Fibroblast of lung (primary cell): Measurements from ENCODE around the gene MFSD11. TPM values are rescaled to one million over a fixed set of nuclear protein-coding genes. Genes with fewer than 3 reads are reported as not detected.
"Not testable (repeated sequence)": the region's sequence is repeated elsewhere in the genome, so short reads cannot be mapped to it uniquely, and the experiment has no call there.

Experiments
- DNase-seq, 2 donors: peaks; one replicate each; pipeline versions ENCODE4 v3.0.0 to v3.0.0-alpha.2; 2010; ENCODE audit warnings: low read depth in 2 of 2
- H2AFZ ChIP-seq: 2 replicates; pipeline ENCODE4 v1.5.1; 2012; ENCODE audit warnings: low read length, control low read depth, inconsistent platforms
- H3K27ac ChIP-seq: 2 replicates; pipeline ENCODE4 v1.5.1; 2011; ENCODE audit warnings: low read length, control low read depth; ENCODE audit not compliant: insufficient read depth
- H3K27me3 ChIP-seq: 2 replicates; pipeline ENCODE4 v1.5.1; 2011; ENCODE audit warnings: mild to moderate bottlenecking, low read length; ENCODE audit not compliant: control insufficient read depth, insufficient read depth
- H3K36me3 ChIP-seq: 2 replicates; pipeline ENCODE4 v1.5.1; 2011; ENCODE audit warnings: low read length; ENCODE audit not compliant: control insufficient read depth, insufficient read depth
- H3K4me1 ChIP-seq: 2 replicates; pipeline ENCODE4 v1.5.1; 2011; ENCODE audit warnings: low read length; ENCODE audit not compliant: control insufficient read depth, insufficient read depth; ENCODE audit errors: extremely low read depth
- H3K4me2 ChIP-seq: 2 replicates; pipeline ENCODE4 v1.5.1; 2011; ENCODE audit warnings: low read length, control low read depth; ENCODE audit not compliant: insufficient read depth; ENCODE audit errors: extremely low read depth
- H3K4me3 ChIP-seq, 4 experiments: fragments of 200-600 bp in 1 of 4; sonication (generic) in 1 of 4; replicated peaks in 1 of 4; 2 replicates each; pipeline ENCODE4 v1.5.1; 2011 to 2016; ENCODE audit warnings: low read length in 4 of 4, low read depth in 3 of 4, mild to moderate bottlenecking in 3 of 4, control low read depth in 2 of 4, inconsistent platforms in 1 of 4, mixed read lengths in 1 of 4; ENCODE audit not compliant: insufficient read depth in 1 of 4; ENCODE audit errors: control extremely low read depth in 1 of 4
- H3K79me2 ChIP-seq: 2 replicates; pipeline ENCODE4 v1.5.1; 2012; ENCODE audit warnings: mild to moderate bottlenecking, low read length, inconsistent platforms; ENCODE audit not compliant: control insufficient read depth, insufficient read depth
- H3K9ac ChIP-seq: 2 replicates; pipeline ENCODE4 v1.5.1; 2011; ENCODE audit warnings: mild to moderate bottlenecking, low read length, control low read depth; ENCODE audit not compliant: insufficient read depth
- H3K9me3 ChIP-seq: 2 replicates; pipeline ENCODE4 v1.5.1; 2012; ENCODE audit warnings: low read depth, low read length; ENCODE audit not compliant: control insufficient read depth, insufficient read depth
- H4K20me1 ChIP-seq: 2 replicates; pipeline ENCODE4 v1.5.1; 2011; ENCODE audit warnings: low read length; ENCODE audit not compliant: control insufficient read depth, insufficient read depth; ENCODE audit errors: extremely low read depth
- EZH2 ChIP-seq: IDR thresholded peaks from 2 replicates; pipeline ENCODE4 v1.5.1; 2012; ENCODE audit warnings: low read length, control low read depth, mild to moderate bottlenecking; ENCODE audit errors: missing control alignments
- polyA plus RNA-seq, 2 donors: library from polyadenylated mRNA; depleted of rRNA in 1 of 2; stranded (reverse) in 1 of 2; unstranded in 1 of 2; fragments of >200 nt; gene quantifications; 2 replicates each; pipeline ENCODE4 v1.2.1, GENCODE V29; 2011 to 2012; ENCODE audit warnings: missing spikeins in 1 of 2
- total RNA-seq: library from RNA; depleted of rRNA; stranded (reverse); fragments of >200 nt; gene quantifications from 2 replicates; pipeline ENCODE4 v1.2.1, GENCODE V29; 2014
- TF ChIP-seq, protein P1 (sequence below), 2 donors: IDR thresholded peaks in 1 of 2; conservative IDR thresholded peaks in 1 of 2; 1 replicate in 1 of 2; 2 replicates in 1 of 2; pipeline ENCODE4 v1.5.1; 2011 to 2012; ENCODE audit warnings: low read length in 2 of 2, control low read depth in 1 of 2, inconsistent platforms in 1 of 2, low read depth in 1 of 2, mild to moderate bottlenecking in 1 of 2

MFSD11 gene
- total and polyA plus RNA-seq, 2 donors (not counting 1 experiment from before 2014, with no cell fraction given), result 22.4 to 31.4 TPM

DNA sequence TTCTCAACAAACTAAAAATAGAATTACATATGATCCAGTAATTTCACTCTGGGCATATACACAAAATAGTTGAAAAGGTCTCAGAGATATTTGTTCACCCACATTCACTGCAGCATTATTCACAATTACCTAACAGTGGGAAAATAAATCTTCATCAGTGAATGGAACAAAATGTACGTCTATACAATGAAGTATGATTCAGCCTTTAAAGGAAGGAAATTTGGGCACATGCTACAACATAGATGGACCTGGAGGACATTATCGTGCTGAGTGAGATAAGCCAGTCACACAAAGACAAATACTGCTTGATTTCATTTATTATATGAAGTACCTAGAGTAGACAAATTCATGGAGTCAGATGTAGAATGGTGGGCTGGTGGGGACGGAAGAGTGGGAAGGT, 47.0 kb downstream of the MFSD11 start:
- DNase-seq, result no peak
- H3K27me3 ChIP-seq, result no peaks in the 10 kb centered on the region
- TF ChIP-seq EZH2, result no peak
- TF ChIP-seq, protein P1, sequence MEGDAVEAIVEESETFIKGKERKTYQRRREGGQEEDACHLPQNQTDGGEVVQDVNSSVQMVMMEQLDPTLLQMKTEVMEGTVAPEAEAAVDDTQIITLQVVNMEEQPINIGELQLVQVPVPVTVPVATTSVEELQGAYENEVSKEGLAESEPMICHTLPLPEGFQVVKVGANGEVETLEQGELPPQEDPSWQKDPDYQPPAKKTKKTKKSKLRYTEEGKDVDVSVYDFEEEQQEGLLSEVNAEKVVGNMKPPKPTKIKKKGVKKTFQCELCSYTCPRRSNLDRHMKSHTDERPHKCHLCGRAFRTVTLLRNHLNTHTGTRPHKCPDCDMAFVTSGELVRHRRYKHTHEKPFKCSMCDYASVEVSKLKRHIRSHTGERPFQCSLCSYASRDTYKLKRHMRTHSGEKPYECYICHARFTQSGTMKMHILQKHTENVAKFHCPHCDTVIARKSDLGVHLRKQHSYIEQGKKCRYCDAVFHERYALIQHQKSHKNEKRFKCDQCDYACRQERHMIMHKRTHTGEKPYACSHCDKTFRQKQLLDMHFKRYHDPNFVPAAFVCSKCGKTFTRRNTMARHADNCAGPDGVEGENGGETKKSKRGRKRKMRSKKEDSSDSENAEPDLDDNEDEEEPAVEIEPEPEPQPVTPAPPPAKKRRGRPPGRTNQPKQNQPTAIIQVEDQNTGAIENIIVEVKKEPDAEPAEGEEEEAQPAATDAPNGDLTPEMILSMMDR (conservative IDR thresholded peaks at IDR 0.05 in 1 of 2, IDR thresholded peaks at IDR 0.05 in 1 of 2; ENCODE audit: low read depth in 1 of 2, low read length in 2 of 2), result no peak
- no peaks in the 10 kb centered on the region for H4K20me1 ChIP-seq
- no peak overlapping the region for H3K9ac ChIP-seq
- no peaks in the 10 kb centered on the region for H3K79me2 ChIP-seq
- no peaks in the 10 kb centered on the region for H3K36me3 ChIP-seq
- no peak overlapping the region for H3K27ac ChIP-seq
- no peaks in the 10 kb centered on the region for H3K9me3 ChIP-seq
- H3K4me2 ChIP-seq, result no peak overlapping the region
- no peak overlapping the region for H3K4me3 ChIP-seq
- no peak overlapping the region for H2AFZ ChIP-seq
- peaks cover 4% of the 10 kb centered on the region for H3K4me1 ChIP-seq

DNA sequence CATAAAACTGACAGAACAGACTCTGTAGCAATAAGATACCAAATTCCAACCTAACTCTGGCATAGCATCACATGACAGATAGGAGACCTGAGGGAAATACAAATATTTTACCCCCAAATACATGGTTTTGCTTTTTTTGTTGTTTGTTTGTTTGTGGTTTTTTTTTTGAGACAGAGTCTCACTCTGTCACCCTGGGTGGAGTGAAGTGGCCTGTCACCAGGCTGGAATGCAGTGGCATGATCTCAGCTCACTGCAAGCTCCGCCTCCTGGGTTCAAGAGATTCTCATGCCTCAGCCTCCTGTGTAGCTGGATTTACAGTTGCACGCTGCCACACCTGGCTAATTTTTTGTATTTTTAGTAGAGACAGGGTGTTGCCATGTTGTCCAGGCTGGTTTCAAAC, 49.9 kb downstream of the MFSD11 start:
- not testable (repeated sequence) for H3K4me2 ChIP-seq, H3K4me3 ChIP-seq, H3K27ac ChIP-seq, H3K36me3 ChIP-seq, H3K27me3 ChIP-seq, H4K20me1 ChIP-seq, H2AFZ ChIP-seq, H3K9ac ChIP-seq, H3K4me1 ChIP-seq, H3K9me3 ChIP-seq, H3K79me2 ChIP-seq, DNase-seq

DNA sequence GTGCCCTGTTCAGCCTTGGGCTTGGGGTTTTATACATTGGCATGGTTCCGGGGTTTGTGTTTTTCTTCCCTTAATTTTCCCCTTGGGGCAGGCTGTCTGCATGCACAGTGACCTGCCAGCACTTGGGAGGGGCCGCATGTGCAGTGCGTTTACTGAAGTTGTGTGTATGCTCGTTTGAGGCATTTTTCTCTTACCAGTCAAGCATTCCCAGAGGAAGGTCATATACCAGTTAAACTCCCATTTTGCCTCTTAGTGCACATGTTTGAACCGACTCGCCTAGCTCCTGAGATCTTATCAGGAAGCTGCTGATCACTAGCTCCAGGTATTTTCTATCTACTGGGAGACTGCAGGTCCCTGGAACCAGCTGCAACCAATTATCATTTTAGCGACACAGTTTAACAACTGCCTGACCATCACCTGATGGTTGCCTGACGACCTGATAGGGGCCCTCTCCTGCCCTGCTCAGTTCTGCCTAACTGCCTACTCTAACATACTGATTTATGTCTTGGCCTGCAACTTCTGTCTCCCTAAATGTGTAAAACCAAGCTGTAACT, 51.4 kb downstream of the MFSD11 start:
- no peaks in the 10 kb centered on the region for H3K79me2 ChIP-seq
- no peak for DNase-seq
- H3K4me3 ChIP-seq, result no peak overlapping the region
- no peaks in the 10 kb centered on the region for H3K27me3 ChIP-seq
- no peaks in the 10 kb centered on the region for H4K20me1 ChIP-seq
- no peaks in the 10 kb centered on the region for H3K9me3 ChIP-seq
- H2AFZ ChIP-seq, result no peak overlapping the region
- no peak overlapping the region for H3K9ac ChIP-seq
- peaks cover 4% of the 10 kb centered on the region for H3K4me1 ChIP-seq
- no peak overlapping the region for H3K27ac ChIP-seq
- TF ChIP-seq, protein P1 (conservative IDR thresholded peaks at IDR 0.05 in 1 of 2, IDR thresholded peaks at IDR 0.05 in 1 of 2; ENCODE audit: low read depth in 1 of 2, low read length in 2 of 2), result no peak
- TF ChIP-seq EZH2, result no peak
- no peaks in the 10 kb centered on the region for H3K36me3 ChIP-seq
- H3K4me2 ChIP-seq, result no peak overlapping the region
